Non-pigmented ciliary epithelial cell (primary cell): ENCODE data around the gene BMF.
A peak's percentile ranks its signal among the peaks of the same experiment; 100 is the strongest.

ENCODE experiments used
- DNase-seq: peaks from one replicate; pipeline ENCODE4 v3.0.0-alpha.2; 2010; ENCODE audit warnings: low read depth

The BMF gene

GRCh38 chr15:40065166-40065565 is 43.5 kb downstream of the BMF start:
- no peak for DNase-seq

DNA sequence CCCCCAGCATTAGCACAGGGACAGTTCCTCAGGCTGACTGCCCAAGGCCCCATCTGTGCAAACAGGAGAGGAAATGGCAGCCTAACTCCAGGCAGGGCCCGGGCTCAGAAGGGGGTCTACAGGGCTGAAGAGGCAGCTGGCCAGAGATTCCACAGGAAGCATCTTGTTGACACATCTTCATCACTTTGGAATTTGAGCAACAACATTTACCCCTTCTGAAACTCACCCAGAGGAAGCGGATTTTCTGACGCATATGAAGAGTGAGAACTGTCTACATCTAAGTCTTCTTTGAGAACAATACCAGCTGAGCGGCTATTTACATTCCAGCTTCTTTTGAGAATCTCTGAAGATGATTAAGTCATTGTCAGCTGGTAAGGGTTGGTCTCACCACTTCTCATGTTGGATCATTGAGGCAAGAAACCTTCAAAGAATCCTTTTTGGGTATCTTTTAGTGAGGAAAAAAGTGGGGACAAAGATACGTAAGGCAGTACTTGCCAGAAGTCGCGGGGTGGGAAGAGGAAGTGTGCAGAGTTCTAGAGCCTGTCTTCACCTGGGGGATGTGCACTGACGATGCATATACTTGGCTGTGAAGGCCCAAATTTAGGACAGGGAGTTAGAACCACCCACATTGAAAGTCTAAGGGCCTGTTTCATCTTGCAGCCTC is 44.3 kb downstream of the BMF start:
- peak; percentile 65 for DNase-seq

GRCh38 chr15:40063563-40064011 is 45.1 kb downstream of the BMF start:
- no peak for DNase-seq

GRCh38 chr15:40062816-40063562 is 45.7 kb downstream of the BMF start:
- no peak for DNase-seq

DNA sequence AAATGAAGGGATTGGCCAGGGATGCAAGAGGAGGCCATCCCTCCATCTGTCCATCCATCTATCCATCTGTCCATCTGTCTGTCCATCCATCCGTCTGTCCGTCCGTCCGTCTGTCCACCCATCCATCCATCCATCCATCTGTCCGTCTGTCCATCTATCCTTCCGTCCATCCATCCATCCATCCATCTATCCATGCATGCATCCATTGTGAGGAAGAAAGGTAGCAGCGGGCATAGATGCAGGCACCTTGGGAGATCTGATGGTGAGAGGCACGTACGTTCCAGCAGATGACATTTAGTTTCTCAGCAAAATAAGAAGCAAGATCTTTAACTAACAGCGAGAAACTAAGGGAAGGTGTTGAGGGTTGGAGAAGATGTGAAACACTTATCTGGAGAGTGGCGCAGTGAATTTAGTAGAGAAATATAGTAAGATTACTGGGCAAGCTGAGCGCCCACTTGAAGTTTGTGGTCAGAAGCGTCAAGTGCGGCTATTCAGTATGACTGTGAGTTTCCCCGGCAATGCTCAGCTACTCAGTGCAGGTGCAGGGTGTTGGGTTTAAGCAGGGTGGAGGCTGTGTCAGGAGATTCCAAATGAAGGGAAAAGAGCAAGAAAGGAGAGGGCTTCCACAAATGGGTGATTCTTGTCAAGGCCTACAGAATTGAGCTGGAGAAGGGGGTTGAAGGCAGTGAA is 47.3 kb downstream of the BMF start:
- DNase-seq = no peak

GRCh38 chr15:40060236-40060961 is 48.3 kb downstream of the BMF start:
- no peak for DNase-seq

GRCh38 chr15:40059821-40060220 is 48.9 kb downstream of the BMF start:
- no peak for DNase-seq

- DNase-seq = no peak
Observed at GRCh38 chr15:40058476-40059140, 50.1 kb downstream of the BMF start.

GRCh38 chr15:40055576-40056293 is 52.9 kb downstream of the BMF start:
- no peak for DNase-seq

DNA sequence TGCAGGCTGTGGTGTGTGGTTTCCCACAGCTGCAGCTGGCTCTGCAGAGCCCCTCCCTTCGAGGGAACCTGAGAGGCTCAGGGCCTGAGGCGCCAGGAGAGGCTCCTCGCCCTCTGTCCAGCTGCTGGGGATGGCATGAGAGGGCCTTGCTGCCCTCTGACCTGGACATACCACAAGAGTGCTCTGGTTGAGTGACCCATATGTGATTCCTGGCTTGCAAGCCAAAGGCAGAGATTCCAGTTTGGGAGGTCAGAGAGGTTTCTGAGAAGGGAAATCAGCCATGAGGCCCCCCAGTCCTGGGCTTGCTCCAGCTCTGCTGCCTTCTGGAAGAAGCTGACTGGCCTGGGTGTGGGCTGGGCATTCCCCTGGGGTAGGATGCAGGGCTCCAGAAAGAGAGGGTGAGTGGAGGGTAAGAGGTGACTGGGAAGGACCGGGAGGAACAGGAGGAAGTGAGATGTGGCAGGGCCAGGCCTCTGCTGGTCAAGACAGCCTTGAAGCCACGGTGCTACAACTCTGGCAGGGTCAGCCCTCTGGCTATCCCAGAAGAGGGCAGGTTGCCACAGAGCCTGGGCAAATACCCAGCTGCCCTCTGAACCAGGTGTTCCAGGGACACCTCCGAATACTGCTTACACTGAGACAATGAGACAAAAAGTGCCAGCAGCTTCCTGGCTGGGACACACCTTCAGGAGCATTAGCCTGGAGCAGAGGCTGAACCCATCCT is 53.7 kb downstream of the BMF start:
- DNase-seq = no peak

DNA sequence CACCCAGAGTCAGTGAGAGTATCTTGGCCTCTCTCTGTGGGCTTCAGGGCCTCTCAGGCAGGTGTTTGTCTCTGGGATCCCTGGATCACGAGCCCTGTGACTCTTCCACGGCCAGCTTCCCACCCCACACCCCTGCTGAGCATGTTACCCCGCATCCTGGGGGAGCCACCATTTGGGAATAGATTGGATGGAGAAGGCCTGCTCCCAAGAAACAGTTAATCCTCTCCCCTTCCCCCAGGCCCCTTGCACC is 54.1 kb downstream of the BMF start:
- no peak for DNase-seq

DNA sequence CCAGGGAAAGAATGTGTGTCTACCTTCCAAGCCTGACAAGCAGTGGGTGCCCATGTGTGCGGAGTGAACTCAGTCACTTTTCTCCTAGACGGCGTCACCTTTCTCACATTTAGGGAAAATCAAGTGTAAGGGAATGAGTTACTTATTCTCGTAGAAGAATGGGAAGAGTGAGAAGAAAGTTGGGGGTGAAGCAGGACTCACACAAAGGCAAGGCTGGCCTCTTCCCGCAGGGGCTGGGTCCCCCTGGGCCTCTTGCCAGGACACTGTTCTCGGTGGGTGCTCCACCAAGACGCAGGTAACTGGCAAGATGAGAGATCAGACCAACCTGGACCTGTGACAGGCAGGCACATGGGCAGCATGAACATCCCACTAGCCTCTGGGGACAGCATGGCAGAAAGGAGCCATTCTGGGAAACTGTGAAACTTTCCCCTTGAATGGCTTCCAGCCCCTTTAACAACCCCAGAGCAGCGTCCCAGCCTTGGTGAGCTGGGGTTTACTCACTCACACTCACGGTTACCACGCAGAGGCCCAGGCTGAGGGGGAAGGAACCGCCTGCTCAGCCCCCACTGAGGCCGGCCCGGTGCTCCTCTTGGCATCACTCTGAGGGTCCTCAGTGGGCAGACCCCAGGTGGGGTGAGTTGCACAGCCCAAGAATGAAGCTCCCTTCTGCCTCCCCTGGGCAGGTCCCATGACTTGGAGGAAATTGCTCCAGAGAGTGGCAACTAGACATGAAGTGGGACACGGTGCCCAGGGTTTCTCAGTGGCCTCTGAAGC is 54.7 kb downstream of the BMF start:
- no peak for DNase-seq

DNA sequence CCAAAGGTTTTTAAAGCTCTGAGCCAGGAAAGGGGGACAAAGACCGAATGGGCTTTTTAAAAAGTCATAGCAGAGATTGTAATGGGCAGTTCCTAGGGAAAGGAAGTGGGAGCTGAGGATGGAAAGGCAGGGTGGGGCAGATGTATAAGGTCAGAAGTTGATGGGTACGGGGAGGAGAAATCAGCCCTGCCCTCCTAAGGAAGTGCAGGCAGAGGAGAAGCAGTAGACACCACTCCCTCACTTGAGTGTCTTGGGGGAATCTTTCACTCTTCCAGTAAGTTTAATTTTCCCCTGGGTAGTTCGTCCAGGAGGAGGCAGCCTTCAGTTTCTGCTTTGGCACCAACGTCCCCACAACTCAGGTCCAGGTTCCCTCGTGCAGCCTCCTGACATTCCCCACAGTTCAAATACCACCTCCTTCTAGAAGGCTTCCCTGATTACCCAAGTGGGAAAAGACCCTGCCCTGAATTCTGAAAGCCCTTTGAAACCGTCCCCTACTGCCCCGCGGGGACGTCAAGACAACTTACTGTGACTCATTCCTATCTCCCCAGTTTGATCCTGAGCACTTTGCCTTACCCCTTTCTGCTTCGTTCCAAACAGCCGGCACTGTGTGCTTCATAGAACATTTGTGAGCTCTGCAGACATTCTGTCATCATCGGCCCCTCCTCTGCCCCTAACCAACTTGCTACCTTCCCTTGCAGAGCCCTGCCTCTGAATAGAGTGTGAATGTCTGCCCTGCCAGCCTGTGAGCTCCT is 55.4 kb downstream of the BMF start:
- no peak for DNase-seq

DNA sequence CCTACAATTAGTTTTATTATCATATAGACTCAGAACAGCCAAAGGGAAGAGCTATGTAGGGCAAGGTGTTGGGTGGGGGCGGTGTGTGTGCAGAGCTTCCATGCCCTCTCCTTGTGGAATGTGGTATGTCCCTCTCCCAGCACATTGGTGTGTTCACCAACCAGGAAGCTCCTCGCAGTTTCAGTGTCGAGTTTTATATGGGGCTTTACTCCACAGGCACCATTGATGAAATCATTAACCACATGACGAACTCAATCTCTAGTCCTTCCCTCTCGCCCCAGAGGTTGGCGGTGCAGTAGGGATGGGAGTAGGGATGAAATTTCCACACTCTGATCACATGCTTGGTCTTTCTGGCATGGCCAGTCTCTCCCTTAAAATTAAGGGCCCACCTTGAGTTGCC is 56.1 kb downstream of the BMF start:
- no peak for DNase-seq

GRCh38 chr15:40051616-40052415 is 56.9 kb downstream of the BMF start:
- no peak for DNase-seq

DNA sequence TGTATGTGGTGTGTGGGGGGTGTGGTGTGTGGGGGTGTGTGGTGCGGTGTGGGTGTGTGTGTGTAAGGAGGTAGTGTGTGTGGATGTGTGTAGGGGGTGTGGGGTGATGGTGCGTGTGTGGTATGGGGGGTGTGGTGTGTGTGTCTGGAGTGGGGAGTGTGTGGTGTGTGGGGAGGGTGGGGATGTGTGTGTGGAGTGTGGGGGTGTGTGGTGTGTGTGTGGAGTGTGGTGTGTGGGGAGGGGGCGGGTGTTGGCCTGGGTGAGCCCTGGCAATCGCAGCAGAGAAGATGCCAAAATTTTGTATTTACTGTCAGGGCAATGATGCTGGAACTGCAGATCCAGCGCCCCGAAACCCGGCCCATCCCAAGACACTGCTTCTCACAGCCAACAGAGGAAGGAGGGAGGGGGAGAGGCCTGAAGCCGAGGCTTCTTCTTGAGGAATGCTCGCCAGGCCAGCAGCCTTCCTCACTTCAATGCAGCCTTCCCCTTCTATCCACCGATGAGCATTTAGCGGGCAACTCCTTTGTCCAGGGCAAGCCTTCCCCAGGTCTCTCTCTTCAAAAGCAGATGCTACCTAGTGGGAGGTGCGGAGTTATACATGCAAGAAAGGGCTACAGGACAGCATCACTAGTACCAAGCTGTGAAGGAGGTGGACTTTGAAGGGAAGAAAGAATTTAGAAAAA is 57.8 kb downstream of the BMF start:
- no peak for DNase-seq

GRCh38 chr15:40048926-40049475 is 59.7 kb downstream of the BMF start:
- no peak for DNase-seq
